ENCODE measurements around the gene KIF7.

- TF ChIP-seq CTCF (IDR thresholded peaks at IDR 0.05; ENCODE audit: borderline replicate concordance, extremely low read depth, low read length, poor library complexity, severe bottlenecking) = no peak
- TF ChIP-seq EZH2 (IDR thresholded peaks at IDR 0.05; ENCODE audit: borderline replicate concordance, low read depth, low read length, severe bottlenecking) = no peak
Observed at GRCh38 chr15:89693696-89694095, 38.4 kb upstream of the KIF7 start.

Data from DND-41 (cell line).